GM19025 (cell line): ENCODE measurements around the gene C19orf18.

Experiments used
- ATAC-seq: cut with Tn5 transposase; IDR thresholded peaks from one replicate; pipeline ENCODE4 v1.9.1; 2021; ENCODE audit warnings: mild to moderate bottlenecking, low read depth, moderate library complexity; ENCODE audit not compliant: unreplicated experiment

Gene C19orf18

DNA sequence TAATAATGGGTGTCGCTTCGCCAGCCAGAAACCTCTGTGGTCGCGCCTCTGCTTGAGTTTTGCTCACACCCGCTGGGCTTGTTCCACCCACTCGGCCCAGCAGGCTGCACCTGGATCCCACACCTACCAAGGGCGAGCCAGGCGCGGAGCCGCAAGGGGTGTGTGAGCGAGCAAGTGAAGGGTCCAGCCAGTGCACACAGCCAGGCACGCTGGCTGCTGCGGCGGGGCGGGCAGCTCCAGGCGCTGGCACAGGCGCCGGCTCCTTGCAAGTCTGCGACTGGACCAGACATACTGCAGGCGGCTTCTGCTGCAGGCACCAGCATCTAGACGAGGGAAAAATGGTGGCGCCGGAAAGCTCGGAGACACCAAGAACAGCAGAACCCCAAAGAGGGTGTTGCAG lies 25.0 kb downstream of the C19orf18 start:
- no peak for ATAC-seq

- peak; percentile 93 for ATAC-seq
These were observed 26.8 kb downstream of the C19orf18 start, which contains the start of gene ZNF256 for GRCh38 chr19:57947419-57948134. Gene ZNF256, minus strand, starts transcription at chr19:57947706. Its CDS starts 232 bp downstream, at chr19:57947474.

DNA sequence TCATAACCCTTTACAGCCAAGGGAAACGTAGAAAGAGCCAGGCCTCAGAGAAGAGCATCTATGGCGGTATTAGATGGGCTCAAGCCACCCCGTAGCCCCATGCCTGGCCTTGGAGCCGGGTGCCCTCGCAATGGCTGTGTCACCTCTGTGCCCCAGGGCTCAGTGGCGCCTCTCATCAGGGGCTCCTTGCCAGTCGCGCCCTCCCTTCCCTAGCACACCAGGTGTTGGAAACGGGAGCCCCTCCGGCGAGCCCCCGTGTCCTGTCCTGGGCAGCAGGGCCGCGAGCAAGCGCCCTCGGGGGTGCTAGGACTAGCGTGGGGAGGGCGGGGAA lies 27.3 kb downstream of the C19orf18 start:
- no peak for ATAC-seq

GRCh38 chr19:57946316-57946715 lies 28.0 kb downstream of the C19orf18 start:
- ATAC-seq = no peak

DNA sequence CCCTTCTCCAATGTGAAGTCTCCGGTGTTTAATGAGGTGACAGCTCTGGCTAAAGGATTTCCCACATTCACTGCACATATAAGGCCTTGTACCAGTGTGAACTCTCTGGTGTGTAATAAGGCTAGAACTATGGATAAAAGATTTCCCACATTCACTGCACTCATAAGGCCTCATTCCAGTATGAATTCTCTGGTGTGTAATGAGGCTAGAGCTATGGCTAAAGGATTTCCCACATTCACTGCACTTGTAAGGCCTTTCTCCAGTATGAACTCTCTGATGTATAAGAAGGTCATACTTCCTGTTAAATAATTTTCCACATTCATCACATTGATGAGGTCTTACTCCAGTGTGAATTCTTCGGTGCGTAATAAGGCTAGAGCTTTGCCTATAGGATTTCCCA lies 32.7 kb downstream of the C19orf18 start:
- ATAC-seq = no peak

DNA sequence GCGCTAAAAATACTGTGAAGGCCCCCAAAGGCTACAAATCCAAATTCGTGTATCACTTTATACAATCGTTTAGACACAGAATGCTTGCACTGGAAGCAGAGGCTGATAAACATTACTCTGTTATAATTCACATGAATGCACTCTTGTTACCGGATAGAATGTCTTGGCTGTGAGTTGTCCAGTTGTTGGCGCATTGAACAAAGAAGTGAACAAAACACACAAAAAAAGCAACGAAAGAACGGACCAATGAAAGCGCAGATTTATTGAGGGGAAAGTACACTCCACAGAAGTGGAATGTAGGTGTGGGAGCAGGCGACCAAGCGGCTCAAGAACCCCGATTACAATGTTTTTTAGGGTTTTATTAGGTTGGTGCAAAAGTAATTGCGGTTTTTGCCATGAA lies 38.6 kb downstream of the C19orf18 start:
- no peak for ATAC-seq

DNA sequence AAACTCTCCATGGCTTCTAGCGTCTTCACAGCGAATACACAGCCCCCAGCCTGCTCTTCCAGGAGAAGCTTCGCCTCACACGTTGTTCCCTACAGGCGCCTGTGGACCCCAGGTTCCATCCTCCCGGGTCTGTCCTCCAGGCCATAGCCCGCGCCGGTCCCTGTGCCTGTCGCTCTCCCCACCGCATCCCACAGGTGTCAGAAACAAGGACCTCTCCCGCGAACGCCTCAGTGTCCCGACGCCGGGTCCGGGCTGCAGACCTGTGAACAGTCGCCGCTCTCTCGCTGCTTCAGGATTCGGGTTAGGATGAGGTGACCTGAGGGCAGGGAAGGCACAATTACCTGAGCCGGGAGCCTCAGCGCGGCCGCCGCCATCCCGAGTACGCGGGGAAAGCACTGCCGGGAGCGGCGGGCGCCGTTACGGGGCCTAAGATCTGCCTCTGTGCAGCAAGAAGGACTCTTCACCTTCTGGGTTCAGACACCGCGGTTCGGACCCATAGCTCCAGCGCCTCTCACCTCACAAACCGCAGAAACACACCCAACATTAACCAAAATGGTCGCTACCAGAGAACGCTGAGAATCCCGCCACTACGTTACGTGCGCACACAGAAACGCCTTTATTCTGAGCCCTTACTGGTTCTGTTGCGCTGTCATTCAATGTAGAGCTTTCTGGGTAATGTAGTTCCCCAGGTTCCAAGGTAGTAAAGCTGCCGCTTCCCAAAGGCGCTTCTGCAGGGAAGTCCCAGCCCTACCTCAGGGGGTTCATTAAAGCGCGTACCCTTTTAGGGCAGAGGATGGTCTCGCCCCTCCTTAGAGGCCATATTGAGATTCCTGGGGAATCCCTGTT lies 39.3 kb downstream of the C19orf18 start, which contains the start of gene ZNF418:
Gene ZNF418 (minus strand): TSS at position 583 of the 846 bp plus-strand sequence. CDS start 1,580 bp downstream, outside the sequence.
- no peak for ATAC-seq

DNA sequence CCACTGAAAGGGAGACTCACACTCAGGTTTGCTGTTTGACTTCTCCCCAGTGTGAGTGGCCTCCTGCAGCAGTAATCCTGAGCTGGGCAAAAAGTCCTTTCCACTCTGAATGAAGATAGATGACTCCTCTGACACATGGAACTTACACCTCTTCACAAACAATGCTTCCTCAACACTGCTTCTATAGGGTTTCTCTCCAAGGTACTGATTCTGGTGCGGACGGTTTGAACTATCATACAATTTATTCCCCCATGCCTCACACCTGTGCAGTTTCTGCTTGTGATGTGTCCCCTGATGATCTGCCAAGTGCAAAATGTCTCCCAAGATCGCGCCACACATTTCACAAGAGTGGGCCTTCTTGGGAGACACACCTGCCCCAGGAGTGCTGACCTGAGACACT lies 46.7 kb downstream of the C19orf18 start:
- no peak for ATAC-seq

- ATAC-seq = peak; percentile 94
These were observed 58.0 kb downstream of the C19orf18 start, which contains the start of gene ZNF417 for GRCh38 chr19:57916168-57916995. Gene ZNF417, minus strand, starts transcription at chr19:57916592. Its CDS starts 181 bp downstream, at chr19:57916411.

DNA sequence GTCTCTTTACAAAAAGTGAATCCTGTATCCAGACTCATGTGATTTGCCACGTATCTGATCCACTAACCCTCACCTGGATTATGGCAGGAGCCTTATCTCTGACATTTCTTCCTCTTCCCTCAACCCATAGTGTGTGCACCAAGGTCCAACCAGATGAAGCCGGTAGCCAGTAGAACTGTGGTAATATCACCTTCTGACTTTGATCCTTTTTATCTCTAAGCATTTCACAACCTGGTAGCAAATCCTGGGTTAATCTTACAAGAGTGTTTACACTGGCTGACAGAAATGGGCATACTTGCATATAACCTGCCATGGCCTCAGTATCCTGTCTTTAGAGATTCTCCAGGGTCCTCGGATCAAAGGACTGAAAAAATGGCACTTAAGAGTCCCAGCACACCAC lies 59.8 kb downstream of the C19orf18 start:
- ATAC-seq = no peak
